GM19025 (cell line): ENCODE data around the gene PRELID1.
A peak's percentile ranks its signal among the peaks of the same experiment; 100 is the strongest.
"Not testable (repeated sequence)": the region's sequence is repeated elsewhere in the genome, so short reads cannot be mapped to it uniquely, and the experiment has no call there.

Experiments used
- ATAC-seq: cut with Tn5 transposase; IDR thresholded peaks from one replicate; pipeline ENCODE4 v1.9.1; 2021; ENCODE audit warnings: mild to moderate bottlenecking, low read depth, moderate library complexity; ENCODE audit not compliant: unreplicated experiment

PRELID1 gene

DNA sequence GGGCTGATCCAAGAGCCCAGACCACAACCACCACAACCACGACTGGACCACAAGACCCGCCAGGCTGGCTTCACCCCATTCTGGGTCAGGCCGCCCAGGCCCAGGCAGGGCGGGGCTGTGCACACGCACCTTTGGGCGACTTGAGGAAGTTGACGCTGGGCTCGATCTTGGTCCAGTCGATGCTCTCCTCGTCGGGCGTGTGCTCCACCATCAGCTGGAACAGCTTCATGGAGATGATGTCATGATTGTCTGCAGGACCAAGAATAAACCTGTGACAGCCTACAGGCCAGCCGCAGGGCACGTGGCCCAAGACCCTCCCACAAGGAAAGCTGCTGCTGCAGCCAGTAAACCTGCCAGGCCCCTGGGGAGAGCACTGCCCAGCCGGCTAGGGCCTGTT is 30.6 kb downstream of the PRELID1 start:
- no peak for ATAC-seq

DNA sequence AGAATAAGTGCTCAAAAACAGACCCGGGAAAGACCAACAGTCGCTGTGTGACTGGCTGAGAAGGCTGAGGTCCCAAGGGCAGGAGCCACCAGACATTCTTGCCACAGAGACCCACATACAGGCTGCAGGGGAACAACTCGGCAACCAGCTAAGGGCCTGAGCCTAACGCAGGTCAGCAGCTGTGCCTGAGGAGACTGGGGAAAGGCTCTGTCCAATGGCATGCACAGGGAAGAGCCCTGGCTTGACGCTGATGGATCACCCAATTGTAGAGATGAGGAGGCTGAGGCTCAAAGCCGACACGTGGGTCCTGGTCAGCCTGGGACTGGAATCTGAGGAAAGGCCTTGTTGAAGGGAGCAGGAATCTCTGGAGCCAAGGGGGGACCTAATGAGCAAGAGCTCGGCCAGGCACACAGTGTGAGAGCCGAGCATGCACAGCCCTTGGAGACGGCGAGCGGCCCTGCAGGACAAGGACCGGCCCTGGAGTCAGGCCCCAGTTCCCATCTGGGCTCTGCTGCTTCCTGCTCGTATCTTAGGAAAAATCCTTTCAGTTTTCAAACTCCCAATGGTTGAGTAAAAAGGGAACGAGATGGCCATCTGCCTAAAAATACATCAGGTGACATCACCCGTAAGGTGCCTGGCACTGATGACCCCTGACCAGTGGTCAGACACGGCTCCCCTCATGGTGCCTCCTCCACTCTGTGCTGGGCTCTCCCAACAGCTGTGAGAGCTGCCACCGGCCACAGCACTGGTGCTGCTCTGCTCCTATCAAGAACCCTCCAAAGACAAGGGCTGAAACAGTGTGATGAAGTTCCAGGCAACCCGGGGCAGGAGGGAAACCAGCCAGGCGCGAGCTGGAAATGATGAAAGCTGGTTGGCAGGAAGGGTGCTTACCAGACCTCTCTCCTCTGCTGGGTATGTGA is 31.4 kb downstream of the PRELID1 start:
- ATAC-seq = no peak

DNA sequence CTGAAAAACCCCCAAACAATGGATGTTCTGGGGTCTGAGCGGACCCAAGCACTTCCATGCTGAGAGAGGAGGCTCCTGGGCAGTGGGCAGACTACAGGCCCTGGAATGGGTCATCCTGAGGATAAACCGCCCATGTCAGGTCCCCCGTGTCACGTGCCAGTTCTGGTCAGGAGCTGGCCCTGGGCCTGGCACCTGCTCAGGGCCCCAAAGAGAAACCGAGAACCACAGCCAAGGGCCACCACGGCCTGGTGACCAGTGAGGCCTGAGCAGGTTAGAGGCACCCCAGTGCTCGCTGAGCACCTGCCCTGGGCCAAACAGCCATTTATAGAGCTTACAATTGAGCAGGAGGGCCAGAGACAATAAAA is 32.1 kb downstream of the PRELID1 start:
- no peak for ATAC-seq

GRCh38 chr5:177336112-177336511 is 32.5 kb downstream of the PRELID1 start:
- ATAC-seq = no peak

DNA sequence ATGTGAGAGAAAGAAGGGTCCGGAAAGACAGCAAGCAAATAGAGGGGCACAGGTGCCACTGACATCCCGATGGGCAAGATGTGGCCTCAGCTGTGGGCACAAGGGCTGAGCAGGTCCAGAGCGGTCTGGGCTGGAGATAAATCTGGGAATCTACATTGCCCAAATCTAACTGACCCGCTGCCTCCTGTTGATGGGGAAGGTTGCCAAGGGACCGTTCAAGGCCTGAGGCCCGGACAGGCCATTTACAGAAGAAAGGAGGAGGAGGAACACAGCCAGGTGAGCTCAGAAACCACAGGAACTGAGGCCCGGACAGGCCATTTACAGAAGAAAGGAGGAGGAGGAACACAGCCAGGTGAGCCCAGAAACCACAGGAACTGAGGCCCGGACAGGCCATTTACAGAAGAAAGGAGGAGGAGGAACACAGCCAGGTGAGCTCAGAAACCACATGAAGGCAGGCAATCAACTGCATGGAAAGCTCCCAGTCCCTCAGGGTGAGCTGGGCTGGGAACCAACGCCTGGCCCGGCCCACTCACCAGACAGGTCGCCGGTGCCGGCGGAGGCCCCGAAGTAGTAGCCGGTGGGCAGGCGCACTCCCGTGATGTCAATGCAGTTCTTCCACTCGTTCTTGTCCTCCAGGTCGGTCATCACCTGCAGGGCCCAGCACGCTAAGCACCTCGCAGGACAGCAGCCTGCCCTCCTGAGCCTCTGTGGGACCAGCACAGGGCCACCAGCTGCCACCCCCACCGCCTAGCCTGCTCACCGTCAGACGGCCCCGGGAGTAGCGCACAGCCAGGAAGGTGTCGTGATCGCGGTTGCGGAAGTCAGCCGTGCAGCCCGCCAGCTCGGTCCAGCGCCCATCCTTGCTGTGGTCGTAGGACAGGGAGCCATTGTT is 33.2 kb downstream of the PRELID1 start:
- no peak for ATAC-seq

DNA sequence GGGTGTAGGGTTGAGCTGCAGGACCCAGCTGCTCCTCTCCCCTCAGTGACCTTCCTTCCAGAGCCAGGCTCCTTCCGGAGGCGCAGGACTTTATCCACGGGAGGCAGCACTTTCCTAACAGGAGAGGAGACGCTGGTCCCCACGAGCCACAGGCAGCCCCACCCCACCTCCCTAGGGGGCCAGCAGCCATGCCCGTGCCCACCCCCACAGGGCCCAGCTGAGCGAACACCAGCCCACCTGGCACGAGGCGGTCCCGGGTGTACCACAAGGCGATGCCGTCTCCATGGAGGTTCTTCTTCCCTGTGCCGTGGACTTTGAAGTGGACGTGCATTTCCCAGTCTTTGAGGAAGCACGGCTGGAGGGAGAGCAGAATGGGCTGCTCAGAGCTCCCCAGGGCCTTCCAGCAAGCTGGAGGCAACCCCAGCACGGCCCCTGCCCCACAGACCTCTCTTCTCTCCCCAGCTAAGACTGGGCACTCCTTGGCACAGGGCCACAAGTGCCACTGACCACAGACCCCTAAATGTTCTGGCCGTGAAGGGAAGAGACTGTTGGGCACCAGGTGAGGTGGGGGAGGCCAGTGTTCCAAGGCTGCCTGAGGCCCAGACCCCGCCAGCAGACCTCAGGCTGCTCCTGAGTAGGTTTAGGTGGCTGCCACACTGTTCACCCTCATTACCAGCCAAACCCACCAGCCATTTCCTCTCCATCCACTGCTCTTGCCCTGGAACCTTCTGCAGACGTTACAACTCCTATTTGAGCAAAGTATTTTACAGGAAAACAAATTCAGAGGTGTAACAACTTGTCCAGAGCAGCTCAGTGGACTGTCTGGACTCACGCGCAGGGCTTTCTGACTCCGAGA is 34.9 kb downstream of the PRELID1 start:
- no peak for ATAC-seq

GRCh38 chr5:177339107-177339638 is 35.6 kb downstream of the PRELID1 start:
- ATAC-seq = no peak

GRCh38 chr5:177343000-177343399 is 39.4 kb downstream of the PRELID1 start:
- not testable (repeated sequence) for ATAC-seq

GRCh38 chr5:177343777-177344176 is 40.2 kb downstream of the PRELID1 start:
- ATAC-seq = no peak

GRCh38 chr5:177344891-177345290 is 41.3 kb downstream of the PRELID1 start:
- ATAC-seq = no peak

DNA sequence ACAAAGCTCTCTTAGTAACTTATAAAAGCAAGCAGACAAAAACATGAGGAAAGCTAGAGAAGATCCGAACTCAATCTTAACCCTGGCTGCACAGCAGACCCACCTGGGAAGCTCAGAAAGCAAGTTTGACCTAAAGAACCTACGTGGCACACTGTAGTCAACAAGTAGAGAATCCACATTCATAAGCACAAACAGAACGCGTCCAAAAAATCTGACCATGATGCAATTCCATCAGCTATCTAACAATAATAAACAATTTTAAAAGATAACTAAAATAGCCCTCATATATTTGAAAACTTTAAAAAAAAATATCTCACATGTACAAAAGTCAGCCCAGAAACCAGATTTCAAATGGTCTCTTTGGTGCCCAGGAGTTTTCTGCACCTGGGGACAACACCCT is 43.2 kb downstream of the PRELID1 start:
- ATAC-seq = no peak

- ATAC-seq = no peak
These were observed 44.1 kb downstream of the PRELID1 start for GRCh38 chr5:177347699-177348098.

GRCh38 chr5:177349362-177349647 is 45.7 kb downstream of the PRELID1 start:
- ATAC-seq = no peak

GRCh38 chr5:177349762-177350161 is 46.2 kb downstream of the PRELID1 start:
- ATAC-seq = no peak

DNA sequence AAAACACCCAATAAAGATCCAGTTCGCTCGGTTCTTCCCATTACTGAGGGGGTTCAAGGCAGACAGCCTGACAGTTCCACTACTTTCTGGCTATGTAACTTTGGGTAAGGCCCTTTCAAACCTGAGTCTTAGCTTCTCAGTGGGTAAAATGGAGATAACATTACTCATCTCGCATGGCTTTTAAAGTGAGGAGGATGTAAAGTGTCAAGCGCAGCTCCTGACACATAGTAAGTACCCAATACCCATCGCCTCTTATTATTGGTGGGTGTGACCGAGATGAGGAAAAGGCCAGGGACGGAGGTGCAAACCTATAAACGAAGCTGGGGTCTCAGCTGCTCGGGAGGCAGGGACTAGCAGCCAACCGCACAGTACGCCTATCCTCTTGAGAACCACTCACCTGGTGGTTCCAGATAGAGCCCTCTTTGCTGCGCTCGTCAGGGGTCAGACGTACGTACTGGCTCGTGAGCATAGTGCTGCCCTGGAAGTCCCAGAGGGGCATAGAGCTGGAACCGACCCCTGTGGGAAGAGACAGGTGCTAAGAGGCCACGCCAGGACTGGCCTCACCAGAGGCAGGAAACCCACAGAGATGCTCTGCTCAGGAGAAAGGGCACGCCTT is 47.3 kb downstream of the PRELID1 start:
- ATAC-seq = no peak

GRCh38 chr5:177351392-177352329 is 48.1 kb downstream of the PRELID1 start, which contains the start of gene LMAN2:
Gene LMAN2, minus strand, starts transcription at chr5:177351668. Its CDS starts 21 bp downstream, at chr5:177351647.
- ATAC-seq = peak; percentile 91

GRCh38 chr5:177353093-177353492 is 49.5 kb downstream of the PRELID1 start:
- no peak for ATAC-seq

- ATAC-seq = no peak
These were observed 50.7 kb downstream of the PRELID1 start for GRCh38 chr5:177354256-177354655.

DNA sequence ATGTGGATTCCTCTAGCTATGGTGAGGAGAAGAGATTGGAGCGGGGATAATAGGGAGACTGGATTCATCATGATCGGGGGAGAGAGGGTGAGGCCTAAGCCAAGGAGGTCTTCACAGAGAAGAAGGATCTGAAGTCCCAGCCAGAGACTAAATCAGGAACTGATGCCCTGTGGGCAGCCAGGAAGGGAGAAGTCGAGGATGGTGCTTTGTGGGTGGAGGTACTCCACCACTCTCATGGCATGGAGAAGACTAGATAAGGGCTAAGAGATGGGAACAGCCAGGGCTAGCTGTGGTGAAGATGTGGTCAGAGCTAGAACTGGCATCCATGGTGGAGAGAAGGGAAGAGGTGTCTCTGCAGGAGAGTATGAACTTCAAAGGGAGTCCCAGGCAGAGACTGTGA is 51.1 kb downstream of the PRELID1 start:
- no peak for ATAC-seq
